ENCODE data around the gene MIDN. TPM values are rescaled to one million over a fixed set of nuclear protein-coding genes. Genes with fewer than 3 reads are reported as not detected.

The MIDN gene
- total RNA-seq, 1 experiment from 2014 or later = 286 TPM

DNA sequence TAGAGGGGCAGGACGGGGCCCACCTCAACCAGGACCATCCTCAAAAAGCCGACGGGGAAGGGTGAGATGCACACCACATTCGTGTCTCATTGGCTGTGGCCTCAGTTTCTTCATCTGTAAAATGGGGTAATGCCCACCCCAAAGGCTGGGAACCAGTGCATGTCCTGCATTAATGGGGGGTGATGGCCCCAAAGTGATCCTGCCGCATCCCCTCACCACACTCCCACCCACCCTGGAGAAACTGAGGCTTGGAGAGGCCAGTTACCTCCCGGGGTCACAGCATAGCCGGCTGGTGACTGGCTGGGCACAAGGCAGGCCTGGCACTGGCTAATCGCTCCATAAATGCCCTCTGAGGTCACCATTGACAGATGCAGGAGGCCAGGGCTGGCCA is 640 bp upstream of the MIDN start:
- Mint-ChIP-seq H3K4me1 (peaks cover 2 to 18% of the 10 kb centered on the region in 2 experiments), H3K9me3 (no peaks in the 10 kb centered on the region), H3K36me3 (ENCODE audit: insufficient read depth in 1 of 3, low read depth in 3 of 3) (peaks cover 4 to 19% (median 8%) of the 10 kb centered on the region in 3 experiments; a peak in 6 of 7 replicates), H3K27me3 (ENCODE audit: low read depth) (no peaks in the 10 kb centered on the region), H3K27ac (no peak overlapping the region), H3K4me3 (peak overlapping the region; percentile 45 to 59; a peak in 3 of 5 replicates)
- Histone ChIP-seq H3K23me2 (ENCODE audit: insufficient read length, low read depth, low read length, poor library complexity, severe bottlenecking) (peaks cover 12% of the 10 kb centered on the region), H2BK120ac (ENCODE audit: low read depth, low read length, poor library complexity, severe bottlenecking) (no peak overlapping the region), H2AFZ (ENCODE audit: low read length) (no peak overlapping the region), H2BK12ac (ENCODE audit: insufficient read length, low read depth, low read length) (no peak overlapping the region), H3K4me2 (ENCODE audit: insufficient read depth, insufficient read length, low read length) (peak overlapping the region; percentile 4), H3K18ac (ENCODE audit: insufficient read length, low read depth, low read length) (peak overlapping the region; percentile 48), H3K4me1 (ENCODE audit: insufficient read depth, low read length) (no peaks in the 10 kb centered on the region; the same call in 1 of the 2 replicates), H4K8ac (replicated peaks; ENCODE audit: insufficient read length, low read depth, low read length) (no peak overlapping the region), H4K20me1 (ENCODE audit: control insufficient read depth, insufficient read depth, insufficient read length) (no peaks in the 10 kb centered on the region), H2BK20ac (ENCODE audit: low read depth, low read length, poor library complexity, severe bottlenecking) (no peak overlapping the region), H2BK15ac (ENCODE audit: low read depth, low read length) (no peak overlapping the region; the same call in 1 of the 2 replicates), H3K27ac (ENCODE audit: insufficient read length, low read depth, low read length) (no peak overlapping the region), H2BK5ac (ENCODE audit: insufficient read length, low read length) (no peak overlapping the region), H3K56ac (ENCODE audit: insufficient read length, low read depth, low read length) (no peak overlapping the region), H3K9me3 (ENCODE audit: control insufficient read depth, low read depth, low read length) (no peaks in the 10 kb centered on the region), H2AK5ac (ENCODE audit: insufficient read length, low read length) (no peak overlapping the region), H3K79me2 (ENCODE audit: insufficient read depth, low read length) (peaks cover 11% of the 10 kb centered on the region; the same call in 1 of the 2 replicates), H3K79me1 (ENCODE audit: insufficient read depth, low read depth, low read length, poor library complexity, severe bottlenecking) (no peaks in the 10 kb centered on the region), H3K4ac (ENCODE audit: low read depth, low read length) (no peak overlapping the region), H3T11ph (ENCODE audit: low read length) (no peak overlapping the region), H3K23ac (ENCODE audit: insufficient read length, low read depth, low read length) (no peak overlapping the region), H4K5ac (ENCODE audit: insufficient read length, low read depth, low read length) (no peak overlapping the region), H3K14ac (ENCODE audit: insufficient read depth, low read length) (no peak overlapping the region), H4K91ac (ENCODE audit: insufficient read length, low read depth, low read length) (no peak overlapping the region), H3K27me3 (ENCODE audit: insufficient read depth, low read length) (no peaks in the 10 kb centered on the region), H3K9ac (ENCODE audit: extremely low read depth, insufficient read length, low read length) (no peak overlapping the region)
- no peak for DNase-seq
- TF ChIP-seq, protein P1, sequence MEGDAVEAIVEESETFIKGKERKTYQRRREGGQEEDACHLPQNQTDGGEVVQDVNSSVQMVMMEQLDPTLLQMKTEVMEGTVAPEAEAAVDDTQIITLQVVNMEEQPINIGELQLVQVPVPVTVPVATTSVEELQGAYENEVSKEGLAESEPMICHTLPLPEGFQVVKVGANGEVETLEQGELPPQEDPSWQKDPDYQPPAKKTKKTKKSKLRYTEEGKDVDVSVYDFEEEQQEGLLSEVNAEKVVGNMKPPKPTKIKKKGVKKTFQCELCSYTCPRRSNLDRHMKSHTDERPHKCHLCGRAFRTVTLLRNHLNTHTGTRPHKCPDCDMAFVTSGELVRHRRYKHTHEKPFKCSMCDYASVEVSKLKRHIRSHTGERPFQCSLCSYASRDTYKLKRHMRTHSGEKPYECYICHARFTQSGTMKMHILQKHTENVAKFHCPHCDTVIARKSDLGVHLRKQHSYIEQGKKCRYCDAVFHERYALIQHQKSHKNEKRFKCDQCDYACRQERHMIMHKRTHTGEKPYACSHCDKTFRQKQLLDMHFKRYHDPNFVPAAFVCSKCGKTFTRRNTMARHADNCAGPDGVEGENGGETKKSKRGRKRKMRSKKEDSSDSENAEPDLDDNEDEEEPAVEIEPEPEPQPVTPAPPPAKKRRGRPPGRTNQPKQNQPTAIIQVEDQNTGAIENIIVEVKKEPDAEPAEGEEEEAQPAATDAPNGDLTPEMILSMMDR (conservative IDR thresholded peaks at IDR 0.05) = no peak
- WGBS (ENCODE audit: extremely low coverage, insufficient read length, low lambda C conversion rate) = no CpG with 5 or more reads among the region's 8 CpGs

All from H9 (cell line).